GM19452 (cell line): Measurements from ENCODE around the gene RIPK1.
"Not testable (repeated sequence)": the region's sequence is repeated elsewhere in the genome, so short reads cannot be mapped to it uniquely, and the experiment has no call there.

Experiments used
- ATAC-seq: cut with Tn5 transposase; IDR thresholded peaks from one replicate; pipeline ENCODE4 v1.9.1; 2021; ENCODE audit not compliant: unreplicated experiment

RIPK1 gene

GRCh38 chr6:3068329-3069214 lies at the start of gene RIPK1:
RIPK1 (plus strand) TSS chr6:3068494; CDS start chr6:3076824, 8,330 bp downstream.
- ATAC-seq = peak; percentile 88

GRCh38 chr6:3019065-3019464 lies 49.2 kb upstream of the RIPK1 start:
- no peak for ATAC-seq

GRCh38 chr6:3019749-3020320 lies 48.5 kb upstream of the RIPK1 start:
- no peak for ATAC-seq

DNA sequence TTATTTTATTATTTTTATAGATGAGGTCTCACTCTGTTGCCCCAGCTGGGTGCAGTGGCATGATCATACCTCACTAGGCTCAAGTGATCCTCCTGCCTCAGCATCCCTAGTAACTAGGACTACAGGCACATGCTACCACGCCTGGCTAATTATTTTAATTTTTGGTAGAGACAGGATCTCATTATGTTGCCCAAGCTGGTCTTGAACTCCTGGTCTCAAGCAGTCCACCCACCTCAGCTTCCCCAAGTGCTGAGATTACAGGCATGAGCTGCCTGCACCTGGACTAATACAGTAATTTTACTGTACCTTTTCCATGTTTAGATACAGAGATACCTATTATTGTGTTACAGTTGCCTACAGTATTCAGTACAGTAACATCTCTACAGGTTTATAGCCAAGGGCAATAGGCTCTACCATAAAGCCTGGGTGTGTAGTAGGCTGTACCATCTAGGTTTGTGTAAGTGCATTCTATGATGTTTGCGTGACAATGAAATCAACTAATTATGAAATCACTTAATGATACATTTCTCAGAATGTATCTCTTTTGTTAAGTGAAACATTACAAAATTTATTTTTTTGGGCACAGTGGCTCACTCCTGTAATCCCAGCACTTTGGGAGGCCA lies 47.2 kb upstream of the RIPK1 start:
- not testable (repeated sequence) for ATAC-seq

DNA sequence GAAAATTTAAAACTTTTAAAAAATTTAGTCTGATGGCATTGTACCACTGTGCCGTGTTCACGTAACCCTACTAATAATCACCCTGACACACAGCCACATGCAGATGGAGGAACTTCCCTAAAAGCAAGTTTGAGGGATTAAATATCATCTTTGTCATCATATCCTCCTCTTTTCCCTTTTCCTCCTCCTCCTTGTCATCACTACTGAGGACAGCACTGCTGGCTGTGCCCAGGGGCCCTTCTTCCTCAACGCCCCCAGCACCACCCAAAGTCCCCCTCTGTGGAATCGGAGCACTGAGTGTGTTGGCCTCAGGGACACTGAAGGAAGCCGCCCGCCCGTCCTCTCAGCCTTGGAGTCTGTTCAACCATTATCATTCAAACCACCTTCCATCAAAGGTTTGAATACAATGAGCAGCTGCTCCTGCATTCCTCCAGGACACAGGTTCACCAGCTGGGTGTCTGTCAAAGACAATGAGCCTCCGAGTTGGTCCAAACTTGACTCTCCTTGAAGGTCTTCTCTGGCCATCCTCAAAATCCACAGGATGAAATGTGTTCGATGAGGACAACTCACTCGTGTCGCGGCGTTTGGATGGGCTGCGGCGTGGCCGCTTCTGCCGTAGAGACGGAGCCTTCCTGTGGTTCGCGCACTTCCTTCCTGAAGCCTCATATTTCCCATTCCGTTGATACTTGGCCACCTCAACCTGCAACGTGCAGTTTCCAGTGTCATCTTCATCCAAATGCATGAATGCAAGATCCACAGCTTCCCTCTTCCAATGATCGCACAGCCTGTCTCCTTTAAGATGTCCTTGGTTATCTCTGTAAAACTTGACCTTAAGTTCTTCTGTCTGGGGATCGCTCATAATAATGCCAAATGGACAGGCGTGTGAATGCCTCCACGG lies 45.3 kb upstream of the RIPK1 start:
- ATAC-seq = no peak

DNA sequence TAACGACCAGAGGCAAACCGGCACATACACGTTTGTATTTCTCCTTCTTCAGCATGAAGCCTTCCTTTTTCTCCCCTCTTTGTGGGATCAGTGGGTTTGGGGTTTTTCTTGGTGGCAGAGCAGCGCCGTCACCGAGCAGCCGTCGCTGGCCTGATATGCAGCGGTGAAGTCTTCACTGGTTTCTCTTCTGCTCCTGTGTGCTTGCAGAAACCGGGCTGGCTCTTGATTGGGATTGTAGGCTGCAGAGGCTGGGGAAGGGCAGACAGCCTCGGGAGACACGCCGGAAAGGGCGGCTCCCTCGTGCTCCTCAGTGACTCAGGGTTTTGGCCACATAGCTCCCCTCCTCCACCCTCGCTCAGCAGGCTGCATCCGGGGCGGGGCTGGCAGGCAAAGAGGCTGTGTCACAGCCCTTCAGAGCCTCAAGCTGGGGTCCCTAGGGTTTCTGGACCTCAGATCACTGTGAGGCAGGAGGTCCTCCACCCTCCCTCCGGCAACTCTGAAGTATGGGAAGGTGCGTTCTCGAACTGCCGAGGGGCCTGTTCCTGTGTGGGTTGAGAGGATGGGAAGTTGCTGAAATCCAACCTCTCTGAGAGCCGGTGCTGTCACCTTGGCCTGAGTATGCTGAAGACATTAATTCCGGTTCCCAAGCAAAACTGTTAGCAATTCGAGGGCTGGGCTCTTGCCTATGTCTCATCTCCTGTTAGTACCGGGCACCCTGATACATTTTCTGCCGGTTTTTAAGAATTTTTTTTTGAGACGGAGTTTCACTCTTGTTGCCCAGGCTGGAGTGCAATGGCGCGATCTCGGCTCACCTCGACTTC lies 44.4 kb upstream of the RIPK1 start:
- ATAC-seq = peak; percentile 80

DNA sequence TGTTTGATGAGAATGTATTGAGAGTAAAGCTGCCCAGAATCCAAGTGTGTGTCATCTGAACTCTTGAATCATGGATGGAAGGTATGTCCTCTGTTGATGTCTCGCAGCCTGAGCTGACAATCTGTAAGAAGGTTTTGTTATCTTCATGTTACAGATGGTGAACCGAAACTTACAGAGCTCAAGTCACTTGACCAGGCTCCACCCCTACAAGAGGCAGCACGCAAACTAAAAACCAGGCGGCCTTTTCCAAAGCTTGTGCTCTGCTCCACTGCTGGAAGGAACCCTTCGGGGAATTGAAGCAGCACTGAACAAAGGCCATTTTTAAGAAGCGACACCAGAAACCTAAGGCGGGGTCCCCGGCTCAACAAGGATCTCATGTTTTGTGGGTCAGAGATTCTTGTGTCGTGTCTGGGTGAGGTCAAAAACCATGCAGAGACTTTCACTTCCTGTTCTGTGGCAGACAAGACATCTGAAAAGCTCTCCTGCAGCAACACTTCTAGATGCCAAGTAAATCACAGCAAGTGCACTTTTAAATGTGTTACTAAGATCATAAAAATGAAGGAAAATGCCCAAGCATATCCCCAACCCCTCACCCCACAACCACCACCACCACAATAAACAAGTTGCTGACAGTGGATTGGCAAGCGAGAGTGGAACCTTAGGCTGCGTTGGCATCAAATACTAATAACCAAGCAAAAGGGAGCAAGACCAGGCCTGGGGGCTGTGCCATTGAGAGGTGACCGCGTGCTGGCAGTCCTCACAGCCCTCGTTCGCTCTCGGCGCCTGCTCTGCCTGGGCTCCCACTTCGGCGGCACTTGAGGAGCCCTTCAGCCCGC lies 41.3 kb upstream of the RIPK1 start:
- ATAC-seq = peak; percentile 65

DNA sequence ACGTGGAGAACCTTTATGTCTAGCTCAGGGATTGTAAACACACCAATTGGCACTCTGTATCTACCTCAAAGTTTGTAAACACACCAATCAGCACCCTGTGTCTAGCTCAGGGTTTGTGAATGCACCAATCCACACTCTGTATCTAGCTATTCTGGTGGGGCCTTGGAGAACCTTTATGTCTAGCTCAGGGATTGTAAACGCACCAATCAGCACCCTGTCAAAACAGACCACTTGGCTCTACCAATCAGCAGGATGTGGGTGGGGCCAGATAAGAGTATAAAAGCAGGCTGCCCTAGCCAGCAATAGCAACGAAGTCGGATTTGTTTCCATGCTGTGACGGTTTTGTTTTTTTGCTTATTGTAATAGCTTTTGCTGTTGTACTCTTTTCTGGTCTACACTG lies 40.1 kb upstream of the RIPK1 start:
- not testable (repeated sequence) for ATAC-seq

DNA sequence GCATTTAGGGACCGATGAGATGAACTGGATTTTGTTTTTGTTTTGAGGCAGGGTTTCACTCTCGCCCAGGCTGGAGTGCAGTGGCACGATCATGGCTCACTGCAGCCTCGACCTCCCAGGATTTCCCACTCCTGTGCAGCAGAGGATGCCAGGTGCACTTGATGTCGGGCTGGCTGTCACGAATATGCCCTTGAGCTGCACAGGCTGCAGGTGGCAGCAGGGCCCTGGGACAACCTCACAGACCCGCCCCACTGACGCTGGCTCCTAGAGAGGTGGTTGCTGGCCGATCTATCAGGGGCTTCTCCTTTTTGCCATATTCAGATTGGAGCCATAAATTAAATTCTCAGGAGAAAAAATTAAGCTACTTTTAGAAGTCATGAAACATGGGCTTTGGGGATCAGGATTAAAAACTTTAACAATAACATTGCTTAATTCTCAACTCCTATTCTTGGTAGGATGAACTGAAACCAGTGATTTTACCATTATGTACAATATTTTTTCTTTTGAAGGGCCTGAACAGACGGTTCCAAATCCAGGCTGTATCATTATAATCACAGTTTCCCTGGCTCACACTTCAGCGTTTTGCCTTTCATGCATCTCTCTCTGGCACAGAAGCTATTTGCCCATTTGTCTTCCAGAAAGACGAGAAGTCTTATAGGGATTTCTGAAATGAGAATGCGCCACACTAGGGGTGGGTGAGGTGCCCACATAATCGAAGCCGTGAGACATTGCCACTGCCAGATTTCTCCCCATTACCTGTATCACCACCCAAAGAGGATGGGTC lies 36.2 kb upstream of the RIPK1 start:
- no peak for ATAC-seq

GRCh38 chr6:3032986-3033385 lies 35.3 kb upstream of the RIPK1 start:
- no peak for ATAC-seq

GRCh38 chr6:3033652-3034051 lies 34.6 kb upstream of the RIPK1 start:
- ATAC-seq = no peak

DNA sequence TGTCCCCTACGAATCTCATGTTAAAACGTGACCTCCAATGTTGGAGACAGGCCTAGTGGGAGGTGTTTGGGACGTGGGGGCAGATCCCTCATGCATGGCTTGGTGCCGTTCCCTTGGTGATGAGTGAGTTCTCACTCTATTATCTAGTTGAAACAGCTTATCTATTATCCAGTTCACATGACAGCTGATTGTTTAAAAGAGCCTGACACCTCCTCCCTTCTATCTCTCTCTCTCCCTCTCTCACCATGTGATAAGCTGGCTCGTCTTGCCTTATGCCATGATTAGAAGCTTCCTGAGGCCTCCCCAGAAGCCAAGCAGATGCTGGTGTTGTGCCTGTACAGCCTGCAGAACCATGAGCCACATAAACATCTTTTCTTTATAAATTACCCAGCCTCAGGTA lies 32.9 kb upstream of the RIPK1 start:
- ATAC-seq = no peak

- no peak for ATAC-seq
These were observed 31.2 kb upstream of the RIPK1 start for GRCh38 chr6:3036861-3037637.

DNA sequence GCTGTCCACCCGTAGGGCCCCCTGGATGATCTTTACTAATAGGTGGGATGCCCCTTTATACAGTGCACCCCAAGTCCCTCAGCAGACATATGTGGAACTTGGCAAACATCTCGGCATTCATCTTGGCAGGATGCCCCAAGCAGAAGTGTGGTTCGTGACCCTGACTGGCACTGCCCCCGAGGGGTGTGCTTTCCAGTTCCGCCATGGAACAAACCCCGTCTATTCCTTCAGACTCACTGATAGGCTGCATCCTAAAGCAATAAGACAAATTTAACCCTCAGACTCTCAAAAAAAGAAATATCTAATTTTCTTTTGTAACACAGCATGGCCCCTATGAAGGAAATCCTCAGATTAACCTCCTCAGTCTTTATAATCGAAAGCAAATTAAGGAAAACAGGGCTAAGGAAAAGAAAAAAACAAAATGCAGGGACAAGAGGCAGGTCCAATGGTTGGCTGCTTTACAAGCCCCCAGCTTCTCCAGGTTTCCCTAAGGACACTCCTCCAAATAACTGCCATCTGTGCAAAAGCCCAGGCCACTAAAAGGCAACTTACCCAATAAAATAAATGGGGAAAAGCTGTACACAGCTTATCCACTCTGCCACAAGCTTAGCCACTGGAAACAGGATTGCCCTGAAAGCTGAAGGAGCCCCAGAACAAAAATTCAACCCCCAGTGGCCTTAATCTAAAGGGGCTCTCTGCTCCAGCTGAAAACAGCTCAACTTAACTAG lies 30.5 kb upstream of the RIPK1 start:
- ATAC-seq = no peak

DNA sequence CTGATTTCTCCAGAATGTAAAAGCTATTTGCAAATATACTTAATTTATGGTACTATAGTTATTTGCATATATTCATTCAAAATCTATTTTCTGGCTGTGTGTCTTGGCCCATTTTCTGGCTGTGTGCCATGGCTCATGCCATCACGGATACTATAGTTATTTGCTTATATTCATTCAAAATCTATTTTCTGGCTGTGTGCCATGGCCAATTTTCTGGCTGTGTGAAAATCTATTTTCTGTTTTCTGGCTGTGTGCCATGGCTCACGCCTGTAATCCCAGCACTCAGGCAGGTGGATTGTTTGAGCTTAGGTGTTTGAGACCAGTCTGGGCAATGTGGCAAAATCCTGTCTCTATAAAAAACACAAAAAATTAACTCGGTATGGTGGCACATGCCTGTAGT lies 28.9 kb upstream of the RIPK1 start:
- no peak for ATAC-seq

DNA sequence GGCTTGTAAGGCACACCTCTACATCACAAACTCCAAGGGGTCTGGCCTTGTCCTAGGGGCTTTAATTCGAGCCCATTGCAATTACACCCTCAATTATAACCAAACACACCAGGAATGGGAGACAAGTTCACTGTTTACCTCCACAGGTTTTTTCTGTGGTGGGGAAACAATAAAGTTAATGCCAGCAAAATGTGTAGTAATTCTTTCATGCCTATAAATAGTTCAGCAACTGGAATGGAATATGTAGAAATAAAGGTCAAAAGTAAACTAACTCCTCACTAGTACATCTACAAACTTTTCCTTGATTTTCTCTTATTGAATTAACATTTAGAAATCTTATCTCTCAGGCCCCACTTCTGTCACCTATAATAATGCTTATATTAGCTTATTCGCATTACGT lies 27.1 kb upstream of the RIPK1 start:
- ATAC-seq = no peak

DNA sequence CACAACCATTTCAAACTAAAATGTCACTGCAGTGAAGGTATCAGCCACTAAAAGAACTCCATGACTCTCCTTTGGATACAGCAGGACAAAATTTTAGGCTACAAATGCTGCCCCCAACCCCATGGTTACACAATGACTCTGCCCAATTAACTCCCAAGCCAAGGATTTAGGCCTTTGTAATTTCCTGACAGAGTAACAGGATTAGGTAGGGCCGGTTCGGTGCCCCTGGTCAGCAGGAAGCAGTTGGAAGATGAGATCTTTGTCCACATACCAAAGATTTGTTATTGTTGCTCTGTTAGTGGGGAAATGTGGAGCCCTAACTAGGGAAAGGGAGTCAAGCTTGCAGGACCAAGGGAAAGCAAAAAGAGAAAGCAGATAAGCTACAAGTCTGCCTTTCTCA lies 26.7 kb upstream of the RIPK1 start:
- ATAC-seq = no peak
